Cardiac muscle cell (in vitro differentiated cells and primary cell): ENCODE measurements around the gene MYRF. TPM values are rescaled to one million over a fixed set of nuclear protein-coding genes. Genes with fewer than 3 reads are reported as not detected.

Experiments
- DNase-seq, 2 donors: peaks; one replicate each; pipeline versions ENCODE4 v3.0.0 to v3.0.0-alpha.2; 2010 to 2017; ENCODE audit warnings: low read depth in 1 of 2, low spot score in 1 of 2
- H3K27ac ChIP-seq: fragments of 200-600 bp; sonication (generic); 2 replicates; pipeline ENCODE4 v1.5.1; 2016
- H3K27me3 ChIP-seq: fragments of 200-600 bp; sonication (generic); 2 replicates; pipeline ENCODE4 v1.6.0; 2016; ENCODE audit warnings: control low read depth
- H3K36me3 ChIP-seq: fragments of 200-600 bp; sonication (generic); 2 replicates; pipeline ENCODE4 v1.5.1; 2016; ENCODE audit warnings: control low read depth
- H3K4me1 ChIP-seq: fragments of 200-600 bp; sonication (generic); 2 replicates; pipeline ENCODE4 v1.8.1; 2017; ENCODE audit warnings: low read depth, mild to moderate bottlenecking, mixed run types
- H3K4me3 ChIP-seq: fragments of 200-600 bp; sonication (generic); 2 replicates; pipeline ENCODE4 v1.5.1; 2016; ENCODE audit warnings: mild to moderate bottlenecking
- H3K9me3 ChIP-seq: fragments of 200-600 bp; sonication (generic); 2 replicates; pipeline ENCODE4 v1.5.1; 2017; ENCODE audit warnings: low read depth, mild to moderate bottlenecking, control low read depth
- polyA plus RNA-seq: library from polyadenylated mRNA; unstranded; fragments of >200 nt; fragmentation: Nextera tagmentation; extraction: Ambion mirVana; gene quantifications from 2 replicates; pipeline ENCODE4 v1.2.1, GENCODE V29; 2016
- total RNA-seq: library from RNA; depleted of rRNA; stranded (reverse); fragments of >200 nt; gene quantifications from 2 replicates; pipeline ENCODE4 v1.2.3, GENCODE V29; 2016
- TF ChIP-seq, protein P1 (sequence below): IDR thresholded peaks from 2 replicates; pipeline ENCODE4 v1.5.1; 2012; ENCODE audit warnings: low read depth, mild to moderate bottlenecking, low read length

Gene MYRF
- total and polyA plus RNA-seq, 2 experiments from 2014 or later, result 29.3 to 56.9 TPM

- no peak for DNase-seq
- Histone ChIP-seq H3K36me3 (peaks cover 13% of the 10 kb centered on the region), H3K27ac (peak overlapping the region; percentile 91)
Observed at GRCh38 chr11:61793083-61793828, 40.8 kb downstream of the MYRF start.

DNA sequence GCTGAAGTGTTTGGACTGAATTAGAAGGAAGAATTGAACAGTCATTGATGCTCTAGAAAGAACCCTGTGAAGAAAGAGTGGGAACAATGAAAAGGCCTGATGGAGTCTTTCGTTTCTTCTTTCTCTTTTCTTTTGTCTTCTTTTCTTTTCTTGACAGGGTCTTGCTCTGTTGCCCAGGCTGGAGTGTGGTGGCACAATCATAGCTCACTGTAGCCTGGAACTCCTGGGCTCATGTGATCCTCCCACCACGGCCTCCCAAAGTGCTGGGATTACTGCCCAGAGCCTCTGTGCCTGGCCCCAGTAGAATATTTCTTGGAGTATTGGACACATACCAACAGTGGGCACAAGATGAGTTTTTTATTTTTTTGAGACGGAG lies 41.4 kb downstream of the MYRF start:
- Histone ChIP-seq H3K27ac (no peak overlapping the region), H3K36me3 (peaks cover 12% of the 10 kb centered on the region), H3K4me3 (peak overlapping the region; percentile 76), H3K9me3 (no peaks in the 10 kb centered on the region), H3K4me1 (peaks cover 11% of the 10 kb centered on the region), H3K27me3 (no peaks in the 10 kb centered on the region)
- no peak for DNase-seq
- TF ChIP-seq, protein P1, sequence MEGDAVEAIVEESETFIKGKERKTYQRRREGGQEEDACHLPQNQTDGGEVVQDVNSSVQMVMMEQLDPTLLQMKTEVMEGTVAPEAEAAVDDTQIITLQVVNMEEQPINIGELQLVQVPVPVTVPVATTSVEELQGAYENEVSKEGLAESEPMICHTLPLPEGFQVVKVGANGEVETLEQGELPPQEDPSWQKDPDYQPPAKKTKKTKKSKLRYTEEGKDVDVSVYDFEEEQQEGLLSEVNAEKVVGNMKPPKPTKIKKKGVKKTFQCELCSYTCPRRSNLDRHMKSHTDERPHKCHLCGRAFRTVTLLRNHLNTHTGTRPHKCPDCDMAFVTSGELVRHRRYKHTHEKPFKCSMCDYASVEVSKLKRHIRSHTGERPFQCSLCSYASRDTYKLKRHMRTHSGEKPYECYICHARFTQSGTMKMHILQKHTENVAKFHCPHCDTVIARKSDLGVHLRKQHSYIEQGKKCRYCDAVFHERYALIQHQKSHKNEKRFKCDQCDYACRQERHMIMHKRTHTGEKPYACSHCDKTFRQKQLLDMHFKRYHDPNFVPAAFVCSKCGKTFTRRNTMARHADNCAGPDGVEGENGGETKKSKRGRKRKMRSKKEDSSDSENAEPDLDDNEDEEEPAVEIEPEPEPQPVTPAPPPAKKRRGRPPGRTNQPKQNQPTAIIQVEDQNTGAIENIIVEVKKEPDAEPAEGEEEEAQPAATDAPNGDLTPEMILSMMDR, result no peak

More at GRCh38 chr11:61793083-61793828, 40.8 kb downstream of the MYRF start:
- Histone ChIP-seq H3K4me1 (peaks cover 11% of the 10 kb centered on the region), H3K9me3 (no peaks in the 10 kb centered on the region), H3K4me3 (peak overlapping the region; percentile 76), H3K27me3 (no peaks in the 10 kb centered on the region)
- TF ChIP-seq, protein P1, result no peak

- Histone ChIP-seq H3K27ac (no peak overlapping the region), H3K27me3 (no peaks in the 10 kb centered on the region), H3K9me3 (no peaks in the 10 kb centered on the region), H3K4me3 (no peak overlapping the region), H3K4me1 (peaks cover 11% of the 10 kb centered on the region), H3K36me3 (peaks cover 4% of the 10 kb centered on the region)
- DNase-seq, result no peak
- TF ChIP-seq, protein P1, result no peak
Observed at GRCh38 chr11:61794579-61794978, 42.1 kb downstream of the MYRF start.

DNA sequence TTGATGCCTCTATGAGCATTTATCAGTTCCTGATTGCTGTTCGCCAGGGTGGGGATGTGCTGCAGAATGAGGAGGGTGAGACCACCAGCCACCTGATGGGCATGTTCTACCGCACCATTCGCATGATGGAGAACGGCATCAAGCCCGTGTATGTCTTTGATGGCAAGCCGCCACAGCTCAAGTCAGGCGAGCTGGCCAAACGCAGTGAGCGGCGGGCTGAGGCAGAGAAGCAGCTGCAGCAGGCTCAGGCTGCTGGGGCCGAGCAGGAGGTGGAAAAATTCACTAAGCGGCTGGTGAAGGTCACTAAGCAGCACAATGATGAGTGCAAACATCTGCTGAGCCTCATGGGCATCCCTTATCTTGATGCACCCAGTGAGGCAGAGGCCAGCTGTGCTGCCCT lies 43.0 kb downstream of the MYRF start:
- Histone ChIP-seq H3K4me1 (peaks cover 11% of the 10 kb centered on the region), H3K36me3 (no peaks in the 10 kb centered on the region), H3K4me3 (no peak overlapping the region), H3K9me3 (no peaks in the 10 kb centered on the region), H3K27ac (no peak overlapping the region), H3K27me3 (no peaks in the 10 kb centered on the region)
- DNase-seq, result no peak
- TF ChIP-seq, protein P1, result no peak

- TF ChIP-seq, protein P1, result no peak
- no peak overlapping the region for H3K27ac ChIP-seq
- H3K27me3 ChIP-seq, result no peaks in the 10 kb centered on the region
- no peak for DNase-seq
- no peaks in the 10 kb centered on the region for H3K36me3 ChIP-seq
- H3K4me1 ChIP-seq, result peaks cover 11% of the 10 kb centered on the region
- H3K9me3 ChIP-seq, result no peaks in the 10 kb centered on the region
- H3K4me3 ChIP-seq, result no peak overlapping the region
Observed at GRCh38 chr11:61795876-61796526, 43.6 kb downstream of the MYRF start.
